ENCODE data around the gene PIK3IP1.
"Not testable (repeated sequence)": the region's sequence is repeated elsewhere in the genome, so short reads cannot be mapped to it uniquely, and the experiment has no call there.

Gene PIK3IP1

GRCh38 chr22:31292236-31292989 lies at the start of gene PIK3IP1:
TSS of gene PIK3IP1 (minus strand) at chr22:31292488. CDS start at chr22:31292344, 144 bp downstream.
- peak; percentile 52 to 92 for DNase-seq

- DNase-seq, result no peak
These were observed 49.2 kb upstream of the PIK3IP1 start for GRCh38 chr22:31341386-31342088.

GRCh38 chr22:31340765-31341247 lies 48.5 kb upstream of the PIK3IP1 start:
- DNase-seq, result no peak

GRCh38 chr22:31340360-31340759 lies 48.1 kb upstream of the PIK3IP1 start:
- DNase-seq, result no peak

GRCh38 chr22:31339148-31339832 lies 47.0 kb upstream of the PIK3IP1 start:
- DNase-seq, result no peak

- DNase-seq, result no peak
These were observed 44.9 kb upstream of the PIK3IP1 start for GRCh38 chr22:31337178-31337577.

- DNase-seq, result no peak
These were observed 42.0 kb upstream of the PIK3IP1 start for GRCh38 chr22:31334329-31334728.

- DNase-seq, result no peak
These were observed 41.4 kb upstream of the PIK3IP1 start for GRCh38 chr22:31333641-31334040.

- no peak for DNase-seq
These were observed 40.6 kb upstream of the PIK3IP1 start for GRCh38 chr22:31332886-31333285.

GRCh38 chr22:31332010-31332409 lies 39.7 kb upstream of the PIK3IP1 start:
- DNase-seq, result no peak

- DNase-seq, result no peak
These were observed 37.3 kb upstream of the PIK3IP1 start for GRCh38 chr22:31329453-31330215.

GRCh38 chr22:31329029-31329428 lies 36.7 kb upstream of the PIK3IP1 start:
- DNase-seq, result no peak

- DNase-seq, result no peak
These were observed 36.3 kb upstream of the PIK3IP1 start for GRCh38 chr22:31328544-31328960.

- DNase-seq, result no peak
These were observed 35.7 kb upstream of the PIK3IP1 start for GRCh38 chr22:31327806-31328543.

GRCh38 chr22:31326877-31327276 lies 34.6 kb upstream of the PIK3IP1 start:
- no peak for DNase-seq

- no peak for DNase-seq
These were observed 31.6 kb upstream of the PIK3IP1 start for GRCh38 chr22:31323578-31324550.

- no peak for DNase-seq
These were observed 29.1 kb upstream of the PIK3IP1 start for GRCh38 chr22:31321421-31321820.

- not testable (repeated sequence) for DNase-seq
These were observed 21.9 kb upstream of the PIK3IP1 start for GRCh38 chr22:31314220-31314619.

- peak in 1 of 2 experiments; percentile 43 for DNase-seq
These were observed 21.3 kb upstream of the PIK3IP1 start for GRCh38 chr22:31313366-31314147.

- DNase-seq, result no peak
These were observed 15.9 kb upstream of the PIK3IP1 start for GRCh38 chr22:31308181-31308580.

Data from NCI-H524 (cell line).